Sigmoid colon (tissue), 4 donors: ENCODE results near the gene SLC12A5.

ENCODE experiments used
- EP300 ChIP-seq, 4 donors: sonication (generic); formaldehyde crosslinking; IDR thresholded peaks; one replicate each; pipeline ENCODE4 v1.6.1; 2017; ENCODE audit warnings: antibody characterized with exemption in 4 of 4
- POLR2A ChIP-seq, 2 donors: fragments of 450-650 bp; IDR thresholded peaks; one replicate each; pipeline ENCODE4 v1.6.1; 2016; ENCODE audit warnings: antibody characterized with exemption in 2 of 2, mild to moderate bottlenecking in 2 of 2, moderate library complexity in 2 of 2
- POLR2AphosphoS5 ChIP-seq, 4 donors: sonication (generic); formaldehyde crosslinking; IDR thresholded peaks; one replicate each; pipeline ENCODE4 v1.6.1; 2017; ENCODE audit warnings: antibody characterized with exemption in 4 of 4
- TF ChIP-seq, protein P1 (sequence below), 4 experiments: fragments of 450-650 bp in 3 of 4; fragments of 200-600 bp in 1 of 4; IDR thresholded peaks; one replicate each; pipeline ENCODE4 v1.5.1; 2016 to 2019; ENCODE audit warnings: antibody characterized with exemption in 4 of 4, mild to moderate bottlenecking in 3 of 4, moderate library complexity in 2 of 4

DNA sequence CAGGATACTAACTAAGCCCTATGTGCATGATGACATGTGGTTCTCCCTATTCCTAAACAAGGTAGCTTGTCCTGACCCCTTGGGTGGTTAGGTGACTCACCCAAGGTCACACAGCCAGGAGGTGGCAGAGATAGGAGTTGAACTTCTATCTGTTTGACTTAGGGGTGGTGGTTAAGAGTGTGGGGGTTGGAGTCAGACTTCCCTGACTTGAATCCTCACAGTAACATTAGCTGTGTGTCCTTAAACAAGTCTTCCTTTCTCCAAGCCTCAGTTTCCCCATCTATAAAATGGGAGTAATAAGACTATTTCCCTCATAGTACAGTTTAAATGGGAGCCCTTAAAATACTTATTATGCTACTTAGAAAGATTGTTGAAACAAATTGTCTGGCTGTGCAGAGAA, 21.9 kb downstream of the SLC12A5 start:
- TF ChIP-seq, protein P1, sequence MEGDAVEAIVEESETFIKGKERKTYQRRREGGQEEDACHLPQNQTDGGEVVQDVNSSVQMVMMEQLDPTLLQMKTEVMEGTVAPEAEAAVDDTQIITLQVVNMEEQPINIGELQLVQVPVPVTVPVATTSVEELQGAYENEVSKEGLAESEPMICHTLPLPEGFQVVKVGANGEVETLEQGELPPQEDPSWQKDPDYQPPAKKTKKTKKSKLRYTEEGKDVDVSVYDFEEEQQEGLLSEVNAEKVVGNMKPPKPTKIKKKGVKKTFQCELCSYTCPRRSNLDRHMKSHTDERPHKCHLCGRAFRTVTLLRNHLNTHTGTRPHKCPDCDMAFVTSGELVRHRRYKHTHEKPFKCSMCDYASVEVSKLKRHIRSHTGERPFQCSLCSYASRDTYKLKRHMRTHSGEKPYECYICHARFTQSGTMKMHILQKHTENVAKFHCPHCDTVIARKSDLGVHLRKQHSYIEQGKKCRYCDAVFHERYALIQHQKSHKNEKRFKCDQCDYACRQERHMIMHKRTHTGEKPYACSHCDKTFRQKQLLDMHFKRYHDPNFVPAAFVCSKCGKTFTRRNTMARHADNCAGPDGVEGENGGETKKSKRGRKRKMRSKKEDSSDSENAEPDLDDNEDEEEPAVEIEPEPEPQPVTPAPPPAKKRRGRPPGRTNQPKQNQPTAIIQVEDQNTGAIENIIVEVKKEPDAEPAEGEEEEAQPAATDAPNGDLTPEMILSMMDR (IDR thresholded peaks at IDR 0.05) = no peak
- TF ChIP-seq POLR2A (IDR thresholded peaks at IDR 0.05) (no peak), EP300 (IDR thresholded peaks at IDR 0.05) (no peak), POLR2AphosphoS5 (IDR thresholded peaks at IDR 0.05) (no peak)
